GM04503 (cell line): Measurements from ENCODE around the gene KRTAP4-4.

ENCODE experiments used
- DNase-seq: peaks from one replicate; pipeline ENCODE4 v3.0.0-alpha.2; 2012; ENCODE audit warnings: low read depth

KRTAP4-4 gene

DNA sequence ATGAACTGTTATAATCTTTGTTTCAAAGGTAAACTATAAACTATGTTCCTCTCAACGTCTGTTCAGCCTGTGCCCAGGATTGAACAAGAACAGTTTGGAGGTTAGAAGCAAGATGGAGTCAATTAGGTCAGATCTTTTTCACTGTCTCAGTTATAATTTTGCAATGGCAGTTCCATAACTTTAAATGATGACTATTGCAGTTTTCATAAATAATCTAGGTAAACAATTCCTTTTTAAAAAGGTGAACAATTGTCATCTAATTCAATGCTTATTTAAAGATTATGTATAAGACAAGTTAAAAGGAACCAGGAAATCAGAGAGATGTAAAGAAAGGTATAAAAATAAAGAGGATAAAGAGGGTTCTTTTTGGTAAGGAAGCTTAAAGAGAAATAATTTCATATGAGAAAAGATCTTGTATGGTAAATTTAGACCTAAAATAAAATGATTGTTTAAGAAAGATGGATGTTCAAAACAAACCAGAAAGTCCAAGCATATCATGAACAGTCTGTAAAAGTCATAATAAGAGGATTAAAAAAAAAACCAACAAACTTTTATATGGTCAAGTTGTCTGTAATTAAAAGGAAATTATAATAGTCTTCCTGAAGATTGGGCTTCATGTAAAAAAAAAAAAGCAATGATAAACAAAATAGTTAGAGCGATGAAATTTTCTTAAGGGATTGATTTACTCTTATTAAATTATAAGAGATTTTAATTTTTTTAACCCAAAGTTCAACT lies 49.2 kb downstream of the KRTAP4-4 start:
- no peak for DNase-seq
